Uterus (tissue), 4 donors: ENCODE results near the gene ZNF775. TPM values are rescaled to one million over a fixed set of nuclear protein-coding genes. Genes with fewer than 3 reads are reported as not detected.

ENCODE experiments used
- DNase-seq, 2 donors: peaks; one replicate each; pipeline ENCODE4 v3.0.0-alpha.2; 2019 to 2020
- H3K27ac ChIP-seq, 2 donors: fragments of 200-600 bp; sonication (generic); 1 replicate in 1 of 2; 2 replicates in 1 of 2; pipeline ENCODE4 v1.5.1; 2016 to 2018
- H3K27me3 ChIP-seq, 2 donors: fragments of 200-600 bp; sonication (generic); one replicate each; pipeline ENCODE4 v1.5.1; 2018 to 2019; ENCODE audit warnings: control low read depth in 1 of 2
- H3K36me3 ChIP-seq, 2 donors: fragments of 200-600 bp; sonication (generic); one replicate each; pipeline ENCODE4 v1.5.1; 2019; ENCODE audit warnings: control low read depth in 1 of 2
- H3K4me1 ChIP-seq, 2 donors: fragments of 200-600 bp; sonication (generic); one replicate each; pipeline ENCODE4 v1.5.1; 2018 to 2019; ENCODE audit warnings: control low read depth in 1 of 2
- H3K4me3 ChIP-seq, 2 donors: fragments of 200-600 bp; sonication (generic); 1 replicate in 1 of 2; 2 replicates in 1 of 2; pipeline ENCODE4 v1.5.1; 2018 to 2019; ENCODE audit warnings: mild to moderate bottlenecking in 1 of 2
- H3K9me3 ChIP-seq, 2 donors: fragments of 200-600 bp; sonication (generic); one replicate each; pipeline ENCODE4 v1.5.1; 2019; ENCODE audit warnings: control low read depth in 1 of 2
- POLR2A ChIP-seq, 2 donors: fragments of 450-650 bp; IDR thresholded peaks; one replicate each; pipeline ENCODE4 v1.6.1; 2016; ENCODE audit warnings: antibody characterized with exemption in 2 of 2, mild to moderate bottlenecking in 1 of 2, moderate library complexity in 1 of 2
- intact Hi-C: fragments of 100-400 bp; cut with DNase I; formaldehyde crosslinking; loops from one replicate; pipeline ENCODE4 v1.15.1; 2023; ENCODE audit warnings: low total_unique reads
- total RNA-seq, 4 donors: library from RNA; depleted of rRNA in 3 of 4; stranded (reverse); fragments of >200 nt in 3 of 4; gene quantifications; one replicate each; pipeline versions ENCODE4 v1.1.0 to v1.2.4, GENCODE V29; 2014 to 2023
- TF ChIP-seq, protein P1 (sequence below), 4 experiments: fragments of 200-600 bp in 2 of 4; fragments of 450-650 bp in 2 of 4; sonication (generic) in 2 of 4; IDR thresholded peaks; one replicate each; pipeline ENCODE4 v1.5.1; 2016 to 2019; ENCODE audit warnings: antibody characterized with exemption in 4 of 4, mild to moderate bottlenecking in 2 of 4, moderate library complexity in 1 of 4
- donor health status: DM: yes; HTN: yes; CAD: no.

ZNF775 gene
- total RNA-seq, 4 donors from 2014 or later = 2.0 to 8.4 (median 6.7) TPM; not detected in 1

DNA sequence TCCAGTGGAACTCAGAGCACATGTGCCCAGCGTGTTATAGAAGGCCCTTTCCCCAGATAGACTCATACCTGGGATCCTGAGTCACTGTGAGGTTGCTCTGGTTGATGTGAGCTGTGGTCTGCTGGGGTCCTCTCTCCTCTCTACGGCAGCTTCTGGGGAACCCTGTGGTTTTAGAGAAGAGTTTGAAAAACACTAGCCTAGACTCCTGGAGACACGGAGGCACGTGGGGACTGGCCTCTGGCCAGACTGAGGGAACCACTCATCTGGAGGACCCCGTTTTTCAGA, 10.3 kb downstream of the ZNF775 start:
- H3K36me3 ChIP-seq = no peaks in the 10 kb centered on the region
- intact Hi-C loops = no loop called here

GRCh38 chr7:150390205-150390604, 11.1 kb downstream of the ZNF775 start:
- H3K9me3 ChIP-seq = no peaks in the 10 kb centered on the region
- no peak for DNase-seq
- H3K27ac ChIP-seq = no peak overlapping the region
- intact Hi-C loops = no loop called here
- no peaks in the 10 kb centered on the region for H3K27me3 ChIP-seq
- H3K4me1 ChIP-seq = no peaks in the 10 kb centered on the region
- H3K4me3 ChIP-seq = no peak overlapping the region
- no peak for TF ChIP-seq POLR2A (IDR thresholded peaks at IDR 0.05)
- TF ChIP-seq, protein P1, sequence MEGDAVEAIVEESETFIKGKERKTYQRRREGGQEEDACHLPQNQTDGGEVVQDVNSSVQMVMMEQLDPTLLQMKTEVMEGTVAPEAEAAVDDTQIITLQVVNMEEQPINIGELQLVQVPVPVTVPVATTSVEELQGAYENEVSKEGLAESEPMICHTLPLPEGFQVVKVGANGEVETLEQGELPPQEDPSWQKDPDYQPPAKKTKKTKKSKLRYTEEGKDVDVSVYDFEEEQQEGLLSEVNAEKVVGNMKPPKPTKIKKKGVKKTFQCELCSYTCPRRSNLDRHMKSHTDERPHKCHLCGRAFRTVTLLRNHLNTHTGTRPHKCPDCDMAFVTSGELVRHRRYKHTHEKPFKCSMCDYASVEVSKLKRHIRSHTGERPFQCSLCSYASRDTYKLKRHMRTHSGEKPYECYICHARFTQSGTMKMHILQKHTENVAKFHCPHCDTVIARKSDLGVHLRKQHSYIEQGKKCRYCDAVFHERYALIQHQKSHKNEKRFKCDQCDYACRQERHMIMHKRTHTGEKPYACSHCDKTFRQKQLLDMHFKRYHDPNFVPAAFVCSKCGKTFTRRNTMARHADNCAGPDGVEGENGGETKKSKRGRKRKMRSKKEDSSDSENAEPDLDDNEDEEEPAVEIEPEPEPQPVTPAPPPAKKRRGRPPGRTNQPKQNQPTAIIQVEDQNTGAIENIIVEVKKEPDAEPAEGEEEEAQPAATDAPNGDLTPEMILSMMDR (IDR thresholded peaks at IDR 0.05) = no peak
- no peaks in the 10 kb centered on the region for H3K36me3 ChIP-seq

More for the DNA sequence above, 10.3 kb downstream of the ZNF775 start:
- Histone ChIP-seq H3K4me1 (no peaks in the 10 kb centered on the region), H3K27me3 (no peaks in the 10 kb centered on the region), H3K9me3 (no peaks in the 10 kb centered on the region), H3K27ac (no peak overlapping the region), H3K4me3 (no peak overlapping the region)
- no peak for DNase-seq
- no peak for TF ChIP-seq POLR2A (IDR thresholded peaks at IDR 0.05)
- TF ChIP-seq, protein P1 (IDR thresholded peaks at IDR 0.05) = no peak

GRCh38 chr7:150393325-150393724, 14.2 kb downstream of the ZNF775 start:
- intact Hi-C loops = no loop called here
- Histone ChIP-seq H3K4me3 (no peak overlapping the region), H3K36me3 (no peaks in the 10 kb centered on the region), H3K27me3 (no peaks in the 10 kb centered on the region), H3K27ac (no peak overlapping the region), H3K4me1 (no peaks in the 10 kb centered on the region), H3K9me3 (no peaks in the 10 kb centered on the region)
- no peak for DNase-seq
- no peak for TF ChIP-seq POLR2A (IDR thresholded peaks at IDR 0.05)
- TF ChIP-seq, protein P1 (IDR thresholded peaks at IDR 0.05) = no peak

- Histone ChIP-seq H3K4me3 (no peak overlapping the region), H3K27me3 (no peaks in the 10 kb centered on the region), H3K9me3 (no peaks in the 10 kb centered on the region), H3K27ac (no peak overlapping the region), H3K4me1 (no peaks in the 10 kb centered on the region), H3K36me3 (no peaks in the 10 kb centered on the region)
- TF ChIP-seq, protein P1 (IDR thresholded peaks at IDR 0.05) = no peak
- TF ChIP-seq POLR2A (IDR thresholded peaks at IDR 0.05) = no peak
- no peak for DNase-seq
- intact Hi-C loops = no loop called here
Observed at GRCh38 chr7:150396426-150396825, 17.3 kb downstream of the ZNF775 start.

- intact Hi-C loops = no loop called here
- no peak for DNase-seq
Observed at GRCh38 chr7:150396851-150397260, 17.7 kb downstream of the ZNF775 start.

More at GRCh38 chr7:150396851-150397260, 17.7 kb downstream of the ZNF775 start:
- Histone ChIP-seq H3K36me3 (no peaks in the 10 kb centered on the region), H3K4me3 (no peak overlapping the region), H3K9me3 (no peaks in the 10 kb centered on the region), H3K27ac (no peak overlapping the region), H3K4me1 (no peaks in the 10 kb centered on the region), H3K27me3 (no peaks in the 10 kb centered on the region)
- TF ChIP-seq, protein P1 (IDR thresholded peaks at IDR 0.05) = no peak
- TF ChIP-seq POLR2A (IDR thresholded peaks at IDR 0.05) = no peak
